ENCODE results near the gene ABCC11. TPM values are rescaled to one million over a fixed set of nuclear protein-coding genes. Genes with fewer than 3 reads are reported as not detected.

Gene ABCC11
- total and polyA plus RNA-seq, 2 experiments from 2014 or later, result 0.10 TPM; not detected in 1

- TF ChIP-seq, protein P1, sequence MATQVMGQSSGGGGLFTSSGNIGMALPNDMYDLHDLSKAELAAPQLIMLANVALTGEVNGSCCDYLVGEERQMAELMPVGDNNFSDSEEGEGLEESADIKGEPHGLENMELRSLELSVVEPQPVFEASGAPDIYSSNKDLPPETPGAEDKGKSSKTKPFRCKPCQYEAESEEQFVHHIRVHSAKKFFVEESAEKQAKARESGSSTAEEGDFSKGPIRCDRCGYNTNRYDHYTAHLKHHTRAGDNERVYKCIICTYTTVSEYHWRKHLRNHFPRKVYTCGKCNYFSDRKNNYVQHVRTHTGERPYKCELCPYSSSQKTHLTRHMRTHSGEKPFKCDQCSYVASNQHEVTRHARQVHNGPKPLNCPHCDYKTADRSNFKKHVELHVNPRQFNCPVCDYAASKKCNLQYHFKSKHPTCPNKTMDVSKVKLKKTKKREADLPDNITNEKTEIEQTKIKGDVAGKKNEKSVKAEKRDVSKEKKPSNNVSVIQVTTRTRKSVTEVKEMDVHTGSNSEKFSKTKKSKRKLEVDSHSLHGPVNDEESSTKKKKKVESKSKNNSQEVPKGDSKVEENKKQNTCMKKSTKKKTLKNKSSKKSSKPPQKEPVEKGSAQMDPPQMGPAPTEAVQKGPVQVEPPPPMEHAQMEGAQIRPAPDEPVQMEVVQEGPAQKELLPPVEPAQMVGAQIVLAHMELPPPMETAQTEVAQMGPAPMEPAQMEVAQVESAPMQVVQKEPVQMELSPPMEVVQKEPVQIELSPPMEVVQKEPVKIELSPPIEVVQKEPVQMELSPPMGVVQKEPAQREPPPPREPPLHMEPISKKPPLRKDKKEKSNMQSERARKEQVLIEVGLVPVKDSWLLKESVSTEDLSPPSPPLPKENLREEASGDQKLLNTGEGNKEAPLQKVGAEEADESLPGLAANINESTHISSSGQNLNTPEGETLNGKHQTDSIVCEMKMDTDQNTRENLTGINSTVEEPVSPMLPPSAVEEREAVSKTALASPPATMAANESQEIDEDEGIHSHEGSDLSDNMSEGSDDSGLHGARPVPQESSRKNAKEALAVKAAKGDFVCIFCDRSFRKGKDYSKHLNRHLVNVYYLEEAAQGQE (IDR thresholded peaks at IDR 0.05; ENCODE audit: unreplicated experiment), result no peak
- TF ChIP-seq EZH2phosphoT487 (IDR thresholded peaks at IDR 0.05; ENCODE audit: unreplicated experiment) (no peak), STAT1 (IDR thresholded peaks at IDR 0.05; ENCODE audit: unreplicated experiment) (no peak), NANOG (IDR thresholded peaks at IDR 0.05; ENCODE audit: borderline replicate concordance) (no peak)
These were observed 107.8 kb downstream of the ABCC11 start (continued) for GRCh38 chr16:48139517-48139916.

GRCh38 chr16:48138543-48138942 lies 108.8 kb downstream of the ABCC11 start:
- H3K36me3 Mint-ChIP-seq (ENCODE audit: low read depth), result no peaks in the 10 kb centered on the region
- peaks cover 7% of the 10 kb centered on the region for H3K27me3 Mint-ChIP-seq (ENCODE audit: insufficient read depth, low read depth, poor library complexity)
- no peaks in the 10 kb centered on the region for H3K27me3 ChIP-seq (ENCODE audit: insufficient read depth)
- peaks cover 14% of the 10 kb centered on the region; the same call in 1 of the 2 replicates for H3K9me2 ChIP-seq (ENCODE audit: insufficient read depth)
- H3K27ac ChIP-seq (ENCODE audit: low read depth), result no peak overlapping the region
- no peaks in the 10 kb centered on the region for H3K79me2 ChIP-seq (replicated peaks; ENCODE audit: insufficient read depth)
- H3F3A ChIP-seq (replicated peaks; ENCODE audit: low read depth), result no peaks in the 10 kb centered on the region
- no peak overlapping the region; the same call in 1 of the 2 replicates for H2AFZ ChIP-seq
- no peak for ATAC-seq
- H3K4me3 Mint-ChIP-seq, result no peak overlapping the region
- H3K4me2 ChIP-seq, result no peak overlapping the region
- no peak overlapping the region for H3K4me3 ChIP-seq
- no peak overlapping the region for H3K27ac Mint-ChIP-seq
- DNase-seq (ENCODE audit: low spot score), result peak; percentile 22
- no peaks in the 10 kb centered on the region for H3K36me3 ChIP-seq (ENCODE audit: insufficient read depth)
- no peaks in the 10 kb centered on the region; the same call in 2 of the 3 replicates for H3K9me3 Mint-ChIP-seq
- H4K20me1 ChIP-seq (replicated peaks; ENCODE audit: insufficient read depth), result no peaks in the 10 kb centered on the region
- 0 out of 3 replicates have a peak, but pooled peaks cover 4% of the 10 kb centered on the region for H3K4me1 Mint-ChIP-seq
- H3K4me1 ChIP-seq (ENCODE audit: insufficient read depth), result no peaks in the 10 kb centered on the region
- TF ChIP-seq CTCF (conservative IDR thresholded peaks at IDR 0.05; ENCODE audit: low read depth in 2 of 2) (no peak), ZNF331 (CRISPR knock-in tag; IDR thresholded peaks at IDR 0.05; ENCODE audit: low read depth) (no peak), POLR2AphosphoS5 (IDR thresholded peaks at IDR 0.05; ENCODE audit: low read depth) (no peak), JUNB (IDR thresholded peaks at IDR 0.05; ENCODE audit: unreplicated experiment) (no peak), NANOG (IDR thresholded peaks at IDR 0.05; ENCODE audit: borderline replicate concordance) (no peak), EZH2phosphoT487 (IDR thresholded peaks at IDR 0.05; ENCODE audit: unreplicated experiment) (no peak), ZNF114 (CRISPR knock-in tag; IDR thresholded peaks at IDR 0.05) (no peak), EZH2 (IDR thresholded peaks at IDR 0.05; ENCODE audit: low read depth, unreplicated experiment) (no peak)
- TF ChIP-seq, protein P2, sequence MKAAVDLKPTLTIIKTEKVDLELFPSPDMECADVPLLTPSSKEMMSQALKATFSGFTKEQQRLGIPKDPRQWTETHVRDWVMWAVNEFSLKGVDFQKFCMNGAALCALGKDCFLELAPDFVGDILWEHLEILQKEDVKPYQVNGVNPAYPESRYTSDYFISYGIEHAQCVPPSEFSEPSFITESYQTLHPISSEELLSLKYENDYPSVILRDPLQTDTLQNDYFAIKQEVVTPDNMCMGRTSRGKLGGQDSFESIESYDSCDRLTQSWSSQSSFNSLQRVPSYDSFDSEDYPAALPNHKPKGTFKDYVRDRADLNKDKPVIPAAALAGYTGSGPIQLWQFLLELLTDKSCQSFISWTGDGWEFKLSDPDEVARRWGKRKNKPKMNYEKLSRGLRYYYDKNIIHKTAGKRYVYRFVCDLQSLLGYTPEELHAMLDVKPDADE (IDR thresholded peaks at IDR 0.05), result no peak
- TF ChIP-seq, protein P1 (IDR thresholded peaks at IDR 0.05; ENCODE audit: unreplicated experiment), result no peak
